ENCODE results near the gene MXRA7.

The MXRA7 gene

DNA sequence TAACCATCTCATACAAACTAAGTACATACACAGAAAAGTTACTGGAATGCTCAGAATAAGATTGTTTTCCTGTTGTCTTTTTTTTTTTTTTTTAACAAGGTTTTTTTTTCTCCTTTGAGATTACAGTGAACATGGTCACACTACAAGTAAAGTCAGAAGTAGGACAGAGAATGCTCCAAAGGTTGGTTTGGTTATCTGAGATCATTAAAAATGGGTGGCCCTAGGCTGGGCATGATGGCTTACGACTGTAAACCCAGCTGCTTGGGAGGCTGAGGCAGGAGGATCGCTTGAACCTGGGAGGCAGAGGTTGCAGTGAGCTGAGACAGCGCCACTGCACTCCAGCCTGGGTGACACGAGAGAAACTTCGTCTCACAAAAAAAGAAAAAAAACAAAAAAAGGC lies 60.3 kb downstream of the MXRA7 start:
- no peaks in the 10 kb centered on the region for H3K36me3 ChIP-seq (ENCODE audit: insufficient read depth, low read length)
- no peak overlapping the region for H2AFZ ChIP-seq (ENCODE audit: low read length)
- H4K20me1 ChIP-seq (ENCODE audit: insufficient read depth, low read length, poor library complexity, severe bottlenecking), result no peaks in the 10 kb centered on the region
- no peaks in the 10 kb centered on the region for H3K79me2 ChIP-seq (ENCODE audit: insufficient read depth, low read length)
- no peaks in the 10 kb centered on the region for H3F3A ChIP-seq (ENCODE audit: low read depth)
- H3K4me2 ChIP-seq (ENCODE audit: low read depth, low read length, poor library complexity, severe bottlenecking), result no peak overlapping the region
- H3K9me2 ChIP-seq (replicated peaks; ENCODE audit: low read depth, low read length), result no peaks in the 10 kb centered on the region
- no peak for TF ChIP-seq EZH2phosphoT487 (IDR thresholded peaks at IDR 0.05; ENCODE audit: borderline replicate concordance)
- TF ChIP-seq, protein P1, sequence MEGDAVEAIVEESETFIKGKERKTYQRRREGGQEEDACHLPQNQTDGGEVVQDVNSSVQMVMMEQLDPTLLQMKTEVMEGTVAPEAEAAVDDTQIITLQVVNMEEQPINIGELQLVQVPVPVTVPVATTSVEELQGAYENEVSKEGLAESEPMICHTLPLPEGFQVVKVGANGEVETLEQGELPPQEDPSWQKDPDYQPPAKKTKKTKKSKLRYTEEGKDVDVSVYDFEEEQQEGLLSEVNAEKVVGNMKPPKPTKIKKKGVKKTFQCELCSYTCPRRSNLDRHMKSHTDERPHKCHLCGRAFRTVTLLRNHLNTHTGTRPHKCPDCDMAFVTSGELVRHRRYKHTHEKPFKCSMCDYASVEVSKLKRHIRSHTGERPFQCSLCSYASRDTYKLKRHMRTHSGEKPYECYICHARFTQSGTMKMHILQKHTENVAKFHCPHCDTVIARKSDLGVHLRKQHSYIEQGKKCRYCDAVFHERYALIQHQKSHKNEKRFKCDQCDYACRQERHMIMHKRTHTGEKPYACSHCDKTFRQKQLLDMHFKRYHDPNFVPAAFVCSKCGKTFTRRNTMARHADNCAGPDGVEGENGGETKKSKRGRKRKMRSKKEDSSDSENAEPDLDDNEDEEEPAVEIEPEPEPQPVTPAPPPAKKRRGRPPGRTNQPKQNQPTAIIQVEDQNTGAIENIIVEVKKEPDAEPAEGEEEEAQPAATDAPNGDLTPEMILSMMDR (conservative IDR thresholded peaks at IDR 0.05; ENCODE audit: low read length), result no peak
- no peaks in the 10 kb centered on the region for H3K4me1 ChIP-seq (ENCODE audit: insufficient read depth, low read length, poor library complexity, severe bottlenecking)
- no peaks in the 10 kb centered on the region; the same call in 1 of the 2 replicates for H3K9me3 ChIP-seq (ENCODE audit: insufficient read depth, low read depth, low read length)
- no peak overlapping the region for H3K4me3 ChIP-seq (ENCODE audit: low read length, poor library complexity, severe bottlenecking)
- no peaks in the 10 kb centered on the region for H3K27me3 ChIP-seq (ENCODE audit: insufficient read depth, low read length, poor library complexity, severe bottlenecking)
- no peak overlapping the region for H3K9ac ChIP-seq (ENCODE audit: low read depth, low read length, poor library complexity, severe bottlenecking)

DNA sequence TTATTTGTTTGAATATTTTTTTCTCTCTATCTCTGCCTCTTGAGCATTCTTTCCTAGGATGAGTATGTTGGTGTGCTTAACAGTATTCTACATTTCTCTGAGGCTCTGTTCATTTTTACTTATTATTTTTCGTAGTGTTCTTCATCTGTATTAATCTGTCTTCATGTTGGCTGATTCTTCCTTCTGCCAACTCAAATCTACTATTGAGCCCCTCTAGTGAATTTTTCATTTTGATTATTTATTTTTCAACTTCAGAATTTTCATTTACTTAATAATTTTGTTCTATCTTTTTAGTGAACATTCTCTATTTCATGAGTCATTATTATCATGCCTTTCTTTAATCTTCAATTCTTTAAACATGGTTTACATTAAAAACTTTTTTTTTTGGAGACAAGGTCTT lies 64.1 kb downstream of the MXRA7 start:
- Histone ChIP-seq H3F3A (ENCODE audit: low read depth) (no peaks in the 10 kb centered on the region), H3K9me2 (replicated peaks; ENCODE audit: low read depth, low read length) (no peaks in the 10 kb centered on the region), H3K4me2 (ENCODE audit: low read depth, low read length, poor library complexity, severe bottlenecking) (no peak overlapping the region), H3K9me3 (ENCODE audit: insufficient read depth, low read depth, low read length) (no peaks in the 10 kb centered on the region), H3K27me3 (ENCODE audit: insufficient read depth, low read length, poor library complexity, severe bottlenecking) (no peaks in the 10 kb centered on the region), H2AFZ (ENCODE audit: low read length) (no peak overlapping the region), H3K79me2 (ENCODE audit: insufficient read depth, low read length) (no peaks in the 10 kb centered on the region), H3K4me1 (ENCODE audit: insufficient read depth, low read length, poor library complexity, severe bottlenecking) (peaks cover 6% of the 10 kb centered on the region), H3K9ac (ENCODE audit: low read depth, low read length, poor library complexity, severe bottlenecking) (no peak overlapping the region), H3K4me3 (ENCODE audit: low read length, poor library complexity, severe bottlenecking) (no peak overlapping the region), H4K20me1 (ENCODE audit: insufficient read depth, low read length, poor library complexity, severe bottlenecking) (no peaks in the 10 kb centered on the region), H3K36me3 (ENCODE audit: insufficient read depth, low read length) (no peaks in the 10 kb centered on the region)
- TF ChIP-seq EZH2phosphoT487 (IDR thresholded peaks at IDR 0.05; ENCODE audit: borderline replicate concordance), result no peak
- TF ChIP-seq, protein P1 (conservative IDR thresholded peaks at IDR 0.05; ENCODE audit: low read length), result no peak

DNA sequence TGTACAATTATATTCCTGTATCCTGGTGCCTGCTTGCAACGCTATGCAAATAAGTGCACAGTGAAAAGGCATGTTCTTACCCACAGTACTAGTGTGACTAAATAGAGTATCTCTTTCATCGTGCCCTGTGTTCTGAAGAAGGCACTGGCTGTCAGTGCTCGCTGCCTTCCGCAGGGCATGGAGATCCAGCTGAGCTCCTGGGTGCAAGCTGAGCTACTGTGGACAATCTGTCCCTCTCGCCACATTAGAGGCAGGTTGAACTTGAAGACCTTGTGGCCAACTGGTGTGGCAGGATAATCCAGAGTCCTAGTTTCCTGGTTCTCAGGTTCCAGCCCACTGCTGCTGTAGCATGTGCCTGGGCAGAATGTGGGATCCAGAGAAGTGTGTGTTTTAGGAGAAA lies 65.3 kb downstream of the MXRA7 start:
- peaks cover 6% of the 10 kb centered on the region for H3K4me1 ChIP-seq (ENCODE audit: insufficient read depth, low read length, poor library complexity, severe bottlenecking)
- H3K4me3 ChIP-seq (ENCODE audit: low read length, poor library complexity, severe bottlenecking), result no peak overlapping the region
- H3K27me3 ChIP-seq (ENCODE audit: insufficient read depth, low read length, poor library complexity, severe bottlenecking), result no peaks in the 10 kb centered on the region
- no peaks in the 10 kb centered on the region for H3K9me3 ChIP-seq (ENCODE audit: insufficient read depth, low read depth, low read length)
- H3F3A ChIP-seq (ENCODE audit: low read depth), result peaks cover 4% of the 10 kb centered on the region; the same call in 1 of the 2 replicates
- no peaks in the 10 kb centered on the region for H3K36me3 ChIP-seq (ENCODE audit: insufficient read depth, low read length)
- no peak overlapping the region for H3K9ac ChIP-seq (ENCODE audit: low read depth, low read length, poor library complexity, severe bottlenecking)
- TF ChIP-seq, protein P1 (conservative IDR thresholded peaks at IDR 0.05; ENCODE audit: low read length), result no peak
- TF ChIP-seq EZH2phosphoT487 (IDR thresholded peaks at IDR 0.05; ENCODE audit: borderline replicate concordance), result no peak
- H3K4me2 ChIP-seq (ENCODE audit: low read depth, low read length, poor library complexity, severe bottlenecking), result no peak overlapping the region
- H3K79me2 ChIP-seq (ENCODE audit: insufficient read depth, low read length), result no peaks in the 10 kb centered on the region
- no peaks in the 10 kb centered on the region for H4K20me1 ChIP-seq (ENCODE audit: insufficient read depth, low read length, poor library complexity, severe bottlenecking)
- no peaks in the 10 kb centered on the region for H3K9me2 ChIP-seq (replicated peaks; ENCODE audit: low read depth, low read length)
- no peak overlapping the region for H2AFZ ChIP-seq (ENCODE audit: low read length)
